Rectal smooth muscle tissue (tissue), 1 donor: Measurements from ENCODE around the gene C16orf89.

ENCODE experiments used
- H3K27ac ChIP-seq: one replicate; pipeline ENCODE4 v1.7.0; 2013; ENCODE audit warnings: low read depth, low read length, inconsistent platforms
- H3K27me3 ChIP-seq: one replicate; pipeline ENCODE4 v1.7.0; 2013; ENCODE audit warnings: low read length; ENCODE audit not compliant: control insufficient read depth, insufficient read depth
- H3K36me3 ChIP-seq: one replicate; pipeline ENCODE4 v1.7.0; 2013; ENCODE audit warnings: low read length; ENCODE audit not compliant: control insufficient read depth, insufficient read depth
- H3K4me1 ChIP-seq: one replicate; pipeline ENCODE4 v1.7.0; 2013; ENCODE audit warnings: low read length; ENCODE audit not compliant: control insufficient read depth, insufficient read depth
- H3K4me3 ChIP-seq: one replicate; pipeline ENCODE4 v1.7.0; 2013; ENCODE audit warnings: low read length
- H3K9ac ChIP-seq: one replicate; pipeline ENCODE4 v1.7.0; 2013; ENCODE audit warnings: low read length

Gene C16orf89

DNA sequence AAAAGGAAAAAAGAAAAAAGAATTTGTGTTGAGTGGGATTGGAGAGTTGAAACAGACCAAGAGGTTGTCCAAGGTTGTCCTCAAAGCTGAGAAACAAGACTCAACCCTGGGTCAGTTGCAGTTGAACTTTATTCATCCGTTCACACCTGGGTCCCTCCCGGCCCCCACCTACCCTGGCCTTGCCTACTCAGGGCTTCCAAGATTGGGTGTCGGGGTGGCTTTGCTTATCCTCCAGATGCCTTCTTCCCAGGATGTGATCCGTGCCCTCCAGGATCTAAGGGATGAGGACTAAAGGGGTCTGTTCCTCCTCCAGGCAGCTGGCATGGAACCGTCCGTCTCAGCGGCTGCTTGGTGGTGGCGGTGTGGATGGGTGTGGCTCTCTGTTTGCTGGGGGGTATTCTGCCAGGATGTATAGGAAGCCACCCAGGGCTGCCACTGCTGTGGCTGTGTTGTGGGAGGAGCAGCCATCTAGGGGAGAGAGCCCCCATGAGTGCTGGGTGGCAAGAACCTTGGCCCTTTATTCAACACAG is 21.7 kb downstream of the C16orf89 start:
- Histone ChIP-seq H3K4me1 (no peaks in the 10 kb centered on the region), H3K9ac (no peak overlapping the region), H3K27ac (no peak overlapping the region), H3K36me3 (no peaks in the 10 kb centered on the region), H3K4me3 (no peak overlapping the region), H3K27me3 (no peaks in the 10 kb centered on the region)

DNA sequence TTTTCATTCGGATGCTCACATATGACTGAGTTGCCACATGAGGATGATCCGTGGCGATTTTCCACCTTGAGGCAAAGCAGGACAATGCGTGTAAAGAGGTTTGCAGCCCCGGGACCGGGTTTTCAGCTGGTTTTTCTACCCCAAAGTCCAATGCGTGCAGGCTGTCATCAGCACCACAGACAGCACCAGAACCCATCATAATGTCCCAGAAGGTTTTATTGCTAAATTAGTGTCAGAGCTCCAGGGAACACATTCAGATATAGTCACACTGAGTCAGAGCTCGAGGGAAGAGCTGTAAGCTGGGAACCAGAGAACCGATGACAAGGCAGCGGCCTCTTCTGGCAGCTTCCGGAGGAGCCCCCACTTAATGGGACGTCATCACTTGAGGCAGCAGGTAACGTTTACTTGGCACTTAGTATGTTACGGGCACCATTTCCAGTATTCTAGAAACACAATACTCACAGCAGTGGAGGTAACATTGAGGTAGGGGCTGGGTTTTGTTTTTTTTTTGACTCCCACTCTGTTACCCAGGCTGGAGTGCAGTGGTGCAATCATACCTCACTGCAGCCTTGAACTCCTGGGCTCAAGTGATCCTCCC is 23.1 kb downstream of the C16orf89 start:
- H3K4me1 ChIP-seq = no peaks in the 10 kb centered on the region
- H3K27me3 ChIP-seq = no peaks in the 10 kb centered on the region
- no peaks in the 10 kb centered on the region for H3K36me3 ChIP-seq
- H3K27ac ChIP-seq = no peak overlapping the region
- no peak overlapping the region for H3K4me3 ChIP-seq
- H3K9ac ChIP-seq = no peak overlapping the region

- Histone ChIP-seq H3K9ac (no peak overlapping the region), H3K4me3 (no peak overlapping the region), H3K27ac (no peak overlapping the region), H3K27me3 (no peaks in the 10 kb centered on the region), H3K4me1 (no peaks in the 10 kb centered on the region), H3K36me3 (no peaks in the 10 kb centered on the region)
These were observed 24.1 kb downstream of the C16orf89 start for GRCh38 chr16:5041600-5042133.

- Histone ChIP-seq H3K27ac (no peak overlapping the region), H3K4me3 (no peak overlapping the region), H3K4me1 (no peaks in the 10 kb centered on the region), H3K9ac (no peak overlapping the region), H3K27me3 (no peaks in the 10 kb centered on the region), H3K36me3 (no peaks in the 10 kb centered on the region)
These were observed 25.3 kb downstream of the C16orf89 start for GRCh38 chr16:5040451-5040850.

DNA sequence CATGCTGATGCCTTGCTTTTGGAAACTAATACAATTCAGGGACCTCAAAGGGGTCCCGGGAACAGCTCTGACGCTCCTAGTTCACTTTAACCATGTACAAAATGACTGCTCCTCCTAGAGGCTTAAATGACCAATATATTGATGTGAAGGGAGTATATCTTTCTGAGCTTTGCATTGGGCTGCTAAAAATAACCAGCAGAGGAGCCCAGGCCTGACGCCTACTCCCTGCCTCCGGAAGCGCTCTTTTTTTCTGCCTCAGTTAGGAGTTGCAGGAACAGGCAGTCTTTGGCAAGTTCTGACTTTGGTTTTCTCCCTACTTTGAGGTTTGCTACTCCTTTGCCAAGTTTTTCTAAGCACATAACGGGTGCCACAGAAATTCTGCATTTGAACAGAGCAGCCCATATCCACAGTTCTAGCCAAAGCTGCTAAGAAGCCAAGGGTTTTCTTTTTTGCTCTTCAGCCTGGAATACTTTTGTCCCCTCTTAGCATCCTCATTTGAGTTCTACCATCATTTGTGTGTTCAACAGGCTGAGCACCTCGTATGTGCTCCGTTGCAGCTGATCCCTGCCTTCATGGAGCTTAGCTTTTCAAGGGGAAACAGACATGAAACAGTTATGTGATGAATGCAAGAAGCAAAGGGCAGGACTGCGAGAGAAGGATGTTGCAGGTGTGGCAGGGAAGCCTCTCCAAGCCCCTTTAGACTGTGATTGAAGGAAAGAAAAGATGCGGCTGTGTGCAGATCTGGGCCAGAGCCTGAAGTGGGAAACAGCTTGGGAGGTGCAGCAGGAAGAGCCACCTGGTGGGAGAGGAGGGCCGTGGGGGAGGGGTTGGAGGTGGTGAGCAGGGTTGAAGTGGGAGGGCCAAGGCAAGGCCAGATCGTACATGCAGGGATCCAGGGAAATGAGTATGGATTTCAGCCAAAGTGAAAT is 29.3 kb downstream of the C16orf89 start:
- H3K27me3 ChIP-seq = no peaks in the 10 kb centered on the region
- H3K9ac ChIP-seq = no peak overlapping the region
- no peak overlapping the region for H3K27ac ChIP-seq
- H3K4me1 ChIP-seq = peaks cover 12% of the 10 kb centered on the region
- H3K36me3 ChIP-seq = no peaks in the 10 kb centered on the region
- no peak overlapping the region for H3K4me3 ChIP-seq

DNA sequence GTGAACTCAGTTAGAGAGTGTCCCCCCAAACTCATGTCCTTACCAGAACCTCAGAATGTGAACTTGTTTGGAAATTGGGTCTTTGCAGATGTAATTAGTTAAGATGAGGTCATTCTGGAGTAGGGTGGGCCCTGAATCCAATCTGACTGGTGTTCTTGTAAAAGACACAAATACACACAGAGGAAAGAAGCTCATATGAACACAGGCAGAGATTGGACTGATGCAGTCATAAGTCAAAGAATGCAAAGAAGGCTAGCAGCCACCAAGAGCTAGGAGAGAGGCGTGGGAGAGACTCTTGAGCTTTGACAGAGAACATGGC is 29.9 kb downstream of the C16orf89 start:
- Histone ChIP-seq H3K4me1 (peaks cover 12% of the 10 kb centered on the region), H3K27me3 (no peaks in the 10 kb centered on the region), H3K36me3 (no peaks in the 10 kb centered on the region), H3K9ac (no peak overlapping the region), H3K27ac (no peak overlapping the region), H3K4me3 (no peak overlapping the region)

DNA sequence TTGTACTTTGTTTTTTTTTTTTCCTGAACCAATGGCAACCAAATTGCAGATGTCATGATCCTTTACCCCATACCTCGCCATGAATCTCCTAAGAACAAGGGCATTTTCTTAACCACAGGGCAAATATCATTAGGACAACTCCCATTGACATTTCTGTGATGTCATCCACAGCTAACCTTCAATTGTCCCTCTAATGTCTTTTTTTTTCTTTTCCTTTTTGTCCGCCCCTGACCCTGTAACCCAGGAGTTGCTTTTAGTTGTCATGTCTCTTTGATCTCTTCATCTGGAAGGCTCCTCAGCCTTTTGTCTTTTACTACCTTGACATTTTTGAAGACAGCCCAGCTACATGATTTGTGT is 31.6 kb downstream of the C16orf89 start:
- peak overlapping the region; percentile 85 for H3K4me3 ChIP-seq
- H3K9ac ChIP-seq = peak overlapping the region; percentile 41
- H3K27ac ChIP-seq = peak overlapping the region; percentile 74
- peaks cover 12% of the 10 kb centered on the region for H3K4me1 ChIP-seq
- no peaks in the 10 kb centered on the region for H3K27me3 ChIP-seq
- no peaks in the 10 kb centered on the region for H3K36me3 ChIP-seq

DNA sequence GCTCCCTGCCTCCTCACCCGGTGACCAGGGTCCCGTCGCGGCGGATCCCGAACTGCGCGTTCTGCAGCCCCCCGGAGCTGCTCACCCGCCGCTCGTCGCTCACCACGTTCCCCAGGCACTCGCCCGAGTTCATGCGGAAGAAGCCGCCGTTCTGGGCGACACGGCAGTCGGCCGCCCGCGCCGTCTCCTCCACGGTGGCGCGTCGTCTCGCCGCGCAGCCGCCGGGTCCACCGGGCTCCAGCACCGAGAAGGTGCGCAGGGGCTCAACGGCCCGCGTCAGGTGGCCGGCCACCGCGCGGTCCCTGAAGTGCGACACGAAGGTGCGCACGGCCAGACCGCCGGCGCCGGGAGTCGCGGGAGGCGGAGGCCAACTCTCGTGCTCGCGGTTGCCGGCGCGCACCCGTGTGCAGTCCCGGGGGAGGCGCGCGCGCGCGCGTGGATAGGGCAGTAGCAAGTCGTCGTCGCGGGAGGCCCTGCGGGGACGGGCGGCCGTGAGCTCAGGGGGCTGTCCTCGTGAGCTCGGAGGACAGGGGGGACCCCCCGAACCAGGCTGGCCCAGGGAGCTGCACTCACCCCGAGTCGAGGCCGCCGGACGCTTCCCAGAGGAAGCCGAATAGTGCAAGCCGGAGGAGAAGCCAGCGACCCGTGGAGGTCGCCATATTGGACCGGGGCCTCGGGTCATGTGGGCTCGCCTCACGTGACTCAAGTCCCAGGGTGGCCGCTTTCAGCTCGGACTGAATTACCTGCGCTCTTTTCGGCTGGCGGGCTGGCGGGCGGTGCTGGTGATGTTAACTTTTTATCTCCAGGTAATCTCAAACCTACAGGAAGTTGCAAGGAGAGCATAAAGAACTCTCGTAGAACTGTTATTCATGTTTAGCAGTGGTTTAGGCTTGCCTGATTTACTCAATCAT is 32.2 kb downstream of the C16orf89 start, which contains the start of gene NAGPA:
TSS of gene NAGPA (minus strand) at position 680 of the 911 bp plus-strand sequence. CDS start at position 659, 21 bp downstream.
- Histone ChIP-seq H3K4me1 (peaks cover 12% of the 10 kb centered on the region), H3K36me3 (no peaks in the 10 kb centered on the region), H3K27me3 (no peaks in the 10 kb centered on the region), H3K27ac (peak within 1 kb of the TSS; percentile 74), H3K9ac (peak within 1 kb of the TSS; percentile 45), H3K4me3 (peak within 1 kb of the TSS; percentile 85)

GRCh38 chr16:5032748-5033167 is 33.0 kb downstream of the C16orf89 start:
- no peak overlapping the region for H3K27ac ChIP-seq
- peak overlapping the region; percentile 85 for H3K4me3 ChIP-seq
- H3K27me3 ChIP-seq = no peaks in the 10 kb centered on the region
- H3K36me3 ChIP-seq = no peaks in the 10 kb centered on the region
- H3K4me1 ChIP-seq = peaks cover 12% of the 10 kb centered on the region
- H3K9ac ChIP-seq = peak overlapping the region; percentile 45

DNA sequence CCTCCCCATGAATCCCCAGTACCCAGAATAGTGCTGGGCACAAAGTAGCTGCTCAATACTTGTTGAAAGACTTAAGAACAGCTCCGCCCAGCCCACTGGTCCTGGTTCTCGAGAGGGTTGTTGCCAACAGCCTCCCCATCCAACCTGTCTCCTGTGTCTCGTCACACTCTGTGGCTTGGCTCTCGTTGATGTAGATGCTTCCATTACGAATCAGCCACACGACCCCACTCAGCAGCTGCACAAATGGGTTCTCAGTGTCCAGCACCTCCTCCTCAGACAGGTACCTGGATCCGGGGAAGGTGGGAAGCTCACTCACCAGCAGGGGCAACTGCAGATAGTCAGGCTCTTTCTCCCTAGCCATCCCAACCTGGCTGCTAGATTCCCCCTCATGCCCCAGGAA is 34.2 kb downstream of the C16orf89 start:
- Histone ChIP-seq H3K27me3 (no peaks in the 10 kb centered on the region), H3K4me3 (no peak overlapping the region), H3K36me3 (no peaks in the 10 kb centered on the region), H3K4me1 (peaks cover 12% of the 10 kb centered on the region), H3K9ac (no peak overlapping the region), H3K27ac (no peak overlapping the region)

GRCh38 chr16:5030251-5030870 is 35.4 kb downstream of the C16orf89 start:
- H3K4me1 ChIP-seq = peaks cover 12% of the 10 kb centered on the region
- H3K27ac ChIP-seq = no peak overlapping the region
- no peak overlapping the region for H3K9ac ChIP-seq
- H3K27me3 ChIP-seq = no peaks in the 10 kb centered on the region
- H3K4me3 ChIP-seq = no peak overlapping the region
- H3K36me3 ChIP-seq = no peaks in the 10 kb centered on the region
